Limb (tissue), 2 donors: ENCODE results near the gene CAMK1G.

Experiments
- DNase-seq, 2 donors: peaks; one replicate each; pipeline ENCODE4 v3.0.0-alpha.2; 2016; ENCODE audit errors: extremely low spot score in 2 of 2

Gene CAMK1G

GRCh38 chr1:209583408-209583807 lies at the start of gene CAMK1G:
CAMK1G (plus strand) TSS chr1:209583714; CDS start chr1:209594984, 11,270 bp downstream.
- DNase-seq, result peak in 1 of 2 donors; percentile 69

- no peak for DNase-seq
These were observed 48.8 kb upstream of the CAMK1G start for GRCh38 chr1:209534496-209535250.

- DNase-seq, result no peak
These were observed 46.7 kb upstream of the CAMK1G start for GRCh38 chr1:209536843-209537242.

GRCh38 chr1:209537336-209538114 lies 46.0 kb upstream of the CAMK1G start:
- DNase-seq, result no peak

GRCh38 chr1:209539576-209539975 lies 43.9 kb upstream of the CAMK1G start:
- DNase-seq, result no peak

- no peak for DNase-seq
These were observed 40.9 kb upstream of the CAMK1G start for GRCh38 chr1:209542585-209542984.

- no peak for DNase-seq
These were observed 39.4 kb upstream of the CAMK1G start for GRCh38 chr1:209544098-209544497.

GRCh38 chr1:209545423-209545822 lies 38.1 kb upstream of the CAMK1G start:
- no peak for DNase-seq

GRCh38 chr1:209546390-209547085 lies 37.0 kb upstream of the CAMK1G start:
- no peak for DNase-seq

GRCh38 chr1:209547626-209548025 lies 35.9 kb upstream of the CAMK1G start:
- no peak for DNase-seq

GRCh38 chr1:209549443-209550205 lies 33.9 kb upstream of the CAMK1G start:
- no peak for DNase-seq

- DNase-seq, result no peak
These were observed 33.0 kb upstream of the CAMK1G start for GRCh38 chr1:209550519-209550918.

GRCh38 chr1:209552406-209553264 lies 30.9 kb upstream of the CAMK1G start:
- no peak for DNase-seq

GRCh38 chr1:209554761-209555611 lies 28.5 kb upstream of the CAMK1G start:
- DNase-seq, result no peak

GRCh38 chr1:209556162-209556690 lies 27.3 kb upstream of the CAMK1G start:
- DNase-seq, result no peak

- no peak for DNase-seq
These were observed 26.3 kb upstream of the CAMK1G start for GRCh38 chr1:209557221-209557620.

GRCh38 chr1:209560529-209560928 lies 23.0 kb upstream of the CAMK1G start:
- DNase-seq, result no peak

GRCh38 chr1:209560952-209561351 lies 22.6 kb upstream of the CAMK1G start:
- DNase-seq, result no peak

GRCh38 chr1:209561532-209561931 lies 22.0 kb upstream of the CAMK1G start:
- DNase-seq, result no peak
